B cell (primary cell): ENCODE results near the gene HOXA11. TPM values are rescaled to one million over a fixed set of nuclear protein-coding genes. Genes with fewer than 3 reads are reported as not detected.

ENCODE experiments used
- ATAC-seq: fragments of 200-7000 bp; cut with Tn5 transposase; one replicate; pipeline ENCODE4 v1.10.0; 2021; ENCODE audit warnings: low read depth, mild to moderate bottlenecking, moderate number of reproducible peaks, moderate library complexity
- CTCF ChIA-PET: fragments of 350-600 bp; sonication (Branson Sonifier 250); formaldehyde crosslinking; loops from one replicate; lab custom pipeline; 2021; ENCODE audit warnings: antibody characterized with exemption, inconsistent platforms; lab: Charles Lee
- POLR2A ChIA-PET: fragments of 350-600 bp; sonication (Branson Sonifier 250); formaldehyde crosslinking; loops from one replicate; lab custom pipeline; 2021; ENCODE audit warnings: antibody characterized with exemption; lab: Charles Lee
- DNase-seq: peaks from one replicate; pipeline ENCODE4 v3.0.0; 2013
- H2AFZ ChIP-seq: 2 replicates; pipeline ENCODE4 v1.6.1; 2012; ENCODE audit warnings: mild to moderate bottlenecking, low read depth, low read length; ENCODE audit not compliant: insufficient read depth, poor library complexity, severe bottlenecking
- H3K27ac ChIP-seq, 2 donors: 1 replicate in 1 of 2; 2 replicates in 1 of 2; pipeline ENCODE4 v1.5.1; 2012 to 2013; ENCODE audit warnings: low read length in 2 of 2, mild to moderate bottlenecking in 2 of 2, moderate library complexity in 1 of 2
- H3K27me3 ChIP-seq, 4 experiments: fragments of 200-600 bp in 1 of 4; sonication (generic) in 1 of 4; replicated peaks in 1 of 4; 1 replicate in 2 of 4; 2 replicates in 2 of 4; pipeline versions ENCODE4 v1.6.1 to v1.7.0; 2013 to 2016; ENCODE audit warnings: low read length in 3 of 4, mild to moderate bottlenecking in 2 of 4, mixed read lengths in 1 of 4, moderate library complexity in 1 of 4; ENCODE audit not compliant: insufficient read depth in 4 of 4, control insufficient read depth in 3 of 4; ENCODE audit errors: control extremely low read depth in 1 of 4
- H3K36me3 ChIP-seq, 2 experiments: replicated peaks in 1 of 2; 1 replicate in 1 of 2; 2 replicates in 1 of 2; pipeline versions ENCODE4 v1.6.1 to v1.7.1; 2013; ENCODE audit warnings: low read length in 1 of 2; ENCODE audit not compliant: insufficient read depth in 2 of 2, control insufficient read depth in 1 of 2; ENCODE audit errors: control extremely low read depth in 1 of 2, extremely low read depth in 1 of 2
- H3K4me1 ChIP-seq, 2 donors: fragments of 200-600 bp in 1 of 2; sonication (generic) in 1 of 2; 1 replicate in 1 of 2; 2 replicates in 1 of 2; pipeline versions ENCODE4 v1.5.1 to v1.6.1; 2013 to 2017; ENCODE audit warnings: low read length in 2 of 2; ENCODE audit not compliant: control insufficient read depth in 2 of 2, insufficient read depth in 2 of 2
- H3K4me2 ChIP-seq: replicated peaks from 2 replicates; pipeline ENCODE3; 2012; ENCODE audit warnings: mild to moderate bottlenecking, low read depth, low read length; ENCODE audit not compliant: poor library complexity, severe bottlenecking
- H3K4me3 ChIP-seq, 5 experiments: fragments of 200-600 bp in 1 of 5; sonication (generic) in 1 of 5; 1 replicate in 3 of 5; 2 replicates in 2 of 5; pipeline versions ENCODE4 v1.5.1 to v1.7.0; 2011 to 2016; ENCODE audit warnings: low read length in 4 of 5, mild to moderate bottlenecking in 4 of 5, low read depth in 2 of 5, control low read depth in 1 of 5, moderate library complexity in 1 of 5; ENCODE audit not compliant: insufficient read depth in 1 of 5; ENCODE audit errors: control extremely low read depth in 1 of 5, extremely low read depth in 1 of 5
- H3K79me2 ChIP-seq: fragments of 200-600 bp; sonication (generic); one replicate; pipeline ENCODE4 v1.6.0; 2016; ENCODE audit warnings: low read length; ENCODE audit not compliant: control insufficient read depth, insufficient read depth
- H3K9ac ChIP-seq: fragments of 200-600 bp; sonication (generic); 2 replicates; pipeline ENCODE4 v1.6.1; 2017; ENCODE audit warnings: mild to moderate bottlenecking, low read length, moderate library complexity
- H3K9me3 ChIP-seq, 3 donors: one replicate each; pipeline versions ENCODE4 v1.6.1 to v1.7.1; 2013; ENCODE audit warnings: low read length in 2 of 3; ENCODE audit not compliant: control insufficient read depth in 2 of 3, insufficient read depth in 1 of 3; ENCODE audit errors: control extremely low read depth in 1 of 3
- H4K20me1 ChIP-seq: 2 replicates; pipeline ENCODE4 v1.6.0; 2012; ENCODE audit warnings: mild to moderate bottlenecking, low read length; ENCODE audit not compliant: insufficient read depth, control insufficient read depth, poor library complexity, severe bottlenecking
- H3K27ac Mint-ChIP-seq: one replicate; pipeline ENCODE4 v1.8.0; 2021; ENCODE audit warnings: mixed read lengths
- H3K27me3 Mint-ChIP-seq: one replicate; pipeline ENCODE4 v1.8.0; 2021; ENCODE audit warnings: mixed read lengths
- H3K4me1 Mint-ChIP-seq: one replicate; pipeline ENCODE4 v1.8.0; 2021; ENCODE audit warnings: mixed read lengths
- H3K4me3 Mint-ChIP-seq: one replicate; pipeline ENCODE4 v1.8.0; 2021; ENCODE audit warnings: mixed read lengths
- H3K9me3 Mint-ChIP-seq: one replicate; pipeline ENCODE4 v1.8.0; 2022; ENCODE audit warnings: mixed read lengths; ENCODE audit not compliant: insufficient read depth
- EZH2 ChIP-seq: IDR thresholded peaks from 2 replicates; pipeline ENCODE4 v1.6.1; 2012; ENCODE audit warnings: borderline replicate concordance, low read depth, mild to moderate bottlenecking, moderate library complexity, low read length; ENCODE audit not compliant: insufficient read depth, poor library complexity, severe bottlenecking
- WGBS: methylation state at CpG from one replicate; pipeline ENCODE4 v1.1.5; 2013; ENCODE audit warnings: missing lambda C conversion rate; ENCODE audit not compliant: insufficient coverage; 5-methylcytosine and 5-hydroxymethylcytosine counted together
- intact Hi-C: fragments of 100-400 bp; cut with micrococcal nuclease; formaldehyde crosslinking; loops from one replicate; pipeline ENCODE4 v1.10.0; 2022
- polyA plus RNA-seq: library from polyadenylated mRNA; depleted of rRNA; stranded (reverse); fragments of >200 nt; gene quantifications from 2 replicates; pipeline ENCODE4 v1.2.3, GENCODE V29; 2012
- total RNA-seq, 2 donors: library from RNA; stranded (reverse); fragments of 120-200 nt in 1 of 2; gene quantifications; 1 replicate in 1 of 2; 2 replicates in 1 of 2; pipeline versions ENCODE4 v1.2.3 to v1.2.4, GENCODE V29; 2013 to 2022
- TF ChIP-seq, protein P1 (sequence below): fragments of 200-600 bp; IDR thresholded peaks from one replicate; pipeline ENCODE4 v1.8.0; 2022; ENCODE audit warnings: antibody characterized with exemption, mild to moderate bottlenecking

Gene HOXA11
- total and polyA plus RNA-seq, 2 donors (not counting 1 experiment from before 2014, with no cell fraction given) = not detected

DNA sequence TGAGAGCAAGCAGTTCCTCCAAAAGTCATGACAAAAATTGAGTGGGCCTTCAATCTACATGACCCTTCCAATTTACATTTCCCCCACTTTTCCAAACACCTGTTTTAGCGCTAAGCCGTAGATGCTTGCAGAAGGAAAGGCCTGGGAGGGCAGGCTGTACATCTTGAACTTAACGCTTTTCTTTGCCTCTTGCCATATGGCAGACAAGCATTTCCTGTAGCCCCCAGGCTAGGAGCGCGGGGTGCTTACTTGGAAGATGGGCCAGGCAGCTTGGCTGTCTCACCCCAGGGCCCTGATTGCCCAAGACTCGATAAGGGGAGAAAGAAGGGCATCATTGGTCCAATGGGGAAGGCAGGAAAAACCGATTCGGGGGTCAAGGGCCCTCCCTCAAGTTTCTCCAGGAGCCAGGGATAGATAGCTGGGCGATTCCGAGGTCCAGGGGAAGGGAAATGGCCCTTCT lies 12.7 kb downstream of the HOXA11 start:
- Histone ChIP-seq H3K4me3 (no peak overlapping the region), H3K4me1 (peaks cover 38 to 63% of the 10 kb centered on the region in 2 donors), H3K27ac (no peak overlapping the region), H3K9ac (no peak overlapping the region), H3K27me3 (peaks cover 0 to 96% (median 80%) of the 10 kb centered on the region in 4 experiments), H3K79me2 (no peaks in the 10 kb centered on the region), H3K36me3 (no peaks in the 10 kb centered on the region), H2AFZ (no peak overlapping the region), H3K9me3 (peaks cover 0 to 68% (median 16%) of the 10 kb centered on the region in 3 donors), H4K20me1 (peaks cover 8% of the 10 kb centered on the region), H3K4me2 (no peak overlapping the region)
- ChIA-PET CTCF (interaction anchor here (0.9 to 2.8 kb wide), 6 partner anchors 10 to 1306 kb away, joined by 3 to 10 read pairs (median 4); no protein-coding TSS in a partner anchor), POLR2A (no interaction called here)
- WGBS = 9% methylated on average over 10 of the region's 10 CpGs
- DNase-seq (peak; percentile 48), ATAC-seq (no peak)
- H3K9me3 Mint-ChIP-seq = no peaks in the 10 kb centered on the region
- H3K27ac Mint-ChIP-seq = peak overlapping the region; percentile 23
- no peak for TF ChIP-seq EZH2
- TF ChIP-seq, protein P1, sequence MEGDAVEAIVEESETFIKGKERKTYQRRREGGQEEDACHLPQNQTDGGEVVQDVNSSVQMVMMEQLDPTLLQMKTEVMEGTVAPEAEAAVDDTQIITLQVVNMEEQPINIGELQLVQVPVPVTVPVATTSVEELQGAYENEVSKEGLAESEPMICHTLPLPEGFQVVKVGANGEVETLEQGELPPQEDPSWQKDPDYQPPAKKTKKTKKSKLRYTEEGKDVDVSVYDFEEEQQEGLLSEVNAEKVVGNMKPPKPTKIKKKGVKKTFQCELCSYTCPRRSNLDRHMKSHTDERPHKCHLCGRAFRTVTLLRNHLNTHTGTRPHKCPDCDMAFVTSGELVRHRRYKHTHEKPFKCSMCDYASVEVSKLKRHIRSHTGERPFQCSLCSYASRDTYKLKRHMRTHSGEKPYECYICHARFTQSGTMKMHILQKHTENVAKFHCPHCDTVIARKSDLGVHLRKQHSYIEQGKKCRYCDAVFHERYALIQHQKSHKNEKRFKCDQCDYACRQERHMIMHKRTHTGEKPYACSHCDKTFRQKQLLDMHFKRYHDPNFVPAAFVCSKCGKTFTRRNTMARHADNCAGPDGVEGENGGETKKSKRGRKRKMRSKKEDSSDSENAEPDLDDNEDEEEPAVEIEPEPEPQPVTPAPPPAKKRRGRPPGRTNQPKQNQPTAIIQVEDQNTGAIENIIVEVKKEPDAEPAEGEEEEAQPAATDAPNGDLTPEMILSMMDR = no peak
- H3K4me1 Mint-ChIP-seq = peaks cover 19% of the 10 kb centered on the region
- H3K4me3 Mint-ChIP-seq = peak overlapping the region; percentile 44
- intact Hi-C loops = no loop called here
- peaks cover 56% of the 10 kb centered on the region for H3K27me3 Mint-ChIP-seq

DNA sequence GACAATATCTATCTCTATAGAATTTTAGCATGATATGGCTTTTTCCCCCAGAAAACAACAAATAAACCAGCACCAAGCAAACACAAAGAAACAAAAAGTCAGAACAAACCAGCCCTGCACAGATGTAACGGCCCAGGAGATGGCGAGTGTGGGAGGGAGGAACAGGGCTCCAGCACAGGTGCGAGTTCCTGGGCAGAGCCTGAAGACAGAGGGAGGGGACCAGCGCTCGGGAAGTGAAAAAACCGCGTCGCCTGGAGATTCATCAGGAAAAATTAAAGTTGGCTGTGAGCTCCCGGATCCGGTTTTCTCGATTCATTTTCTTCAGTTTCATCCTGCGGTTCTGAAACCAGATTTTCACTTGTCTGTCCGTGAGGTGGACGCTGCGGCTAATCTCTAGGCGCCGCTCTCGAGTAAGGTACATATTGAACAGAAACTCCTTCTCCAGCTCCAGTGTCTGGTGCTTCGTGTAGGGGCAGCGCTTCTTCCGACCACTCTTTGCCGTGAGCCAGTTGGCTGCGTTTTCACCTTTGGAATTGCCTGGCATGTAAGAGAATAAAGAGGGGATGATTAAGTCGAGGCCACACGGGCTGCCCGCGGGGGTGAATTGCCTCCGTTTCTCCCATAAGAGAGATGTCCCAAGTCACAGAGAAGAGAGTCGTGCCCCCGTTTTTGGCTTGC lies 13.3 kb downstream of the HOXA11 start:
- peak; percentile 49 for DNase-seq
- Histone ChIP-seq H4K20me1 (peaks cover 8% of the 10 kb centered on the region), H3K9me3 (peaks cover 0 to 74% (median 19%) of the 10 kb centered on the region in 3 donors), H2AFZ (no peak overlapping the region), H3K4me2 (no peak overlapping the region), H3K27me3 (peaks cover 0 to 96% (median 81%) of the 10 kb centered on the region in 4 experiments), H3K4me1 (peaks cover 41 to 68% of the 10 kb centered on the region in 2 donors), H3K9ac (no peak overlapping the region), H3K36me3 (no peaks in the 10 kb centered on the region), H3K4me3 (no peak overlapping the region), H3K27ac (no peak overlapping the region), H3K79me2 (no peaks in the 10 kb centered on the region)
- H3K27me3 Mint-ChIP-seq = peaks cover 61% of the 10 kb centered on the region
- peaks cover 19% of the 10 kb centered on the region for H3K4me1 Mint-ChIP-seq
- POLR2A ChIA-PET = no interaction called here
- no peak for ATAC-seq
- no peak for TF ChIP-seq EZH2
- TF ChIP-seq, protein P1 = no peak
- peak overlapping the region; percentile 77 for H3K27ac Mint-ChIP-seq
- intact Hi-C loops = no loop called here
- CTCF ChIA-PET = interaction anchor here (1.0 to 2.8 kb wide), 5 partner anchors 11 to 27 kb away, joined by 3 to 10 read pairs (median 3); no protein-coding TSS in a partner anchor
- peak overlapping the region; percentile 44 for H3K4me3 Mint-ChIP-seq
- no peaks in the 10 kb centered on the region for H3K9me3 Mint-ChIP-seq
- WGBS = 6% methylated on average over 27 of the region's 30 CpGs
